GM19328 (cell line): ENCODE measurements around the gene RAB9A.
"Not testable (repeated sequence)": the region's sequence is repeated elsewhere in the genome, so short reads cannot be mapped to it uniquely, and the experiment has no call there.

Experiments
- ATAC-seq: cut with Tn5 transposase; IDR thresholded peaks from one replicate; pipeline ENCODE4 v1.9.1; 2021; ENCODE audit warnings: mild to moderate bottlenecking, moderate library complexity; ENCODE audit not compliant: unreplicated experiment

The RAB9A gene

GRCh38 chrX:13688958-13689740 lies at the start of gene RAB9A:
RAB9A (plus strand) TSS chrX:13689128; CDS start chrX:13708747, 19,619 bp downstream.
- ATAC-seq: peak; percentile 68

GRCh38 chrX:13641684-13642083 lies 47.2 kb upstream of the RAB9A start:
- ATAC-seq: not testable (repeated sequence)

GRCh38 chrX:13645464-13646153 lies 43.3 kb upstream of the RAB9A start:
- ATAC-seq: no peak

- ATAC-seq: no peak
Measured at GRCh38 chrX:13646154-13646549, 42.8 kb upstream of the RAB9A start.

GRCh38 chrX:13647709-13648212 lies 41.2 kb upstream of the RAB9A start:
- ATAC-seq: no peak

- ATAC-seq: not testable (repeated sequence)
Measured at GRCh38 chrX:13648336-13648735, 40.6 kb upstream of the RAB9A start.

GRCh38 chrX:13649838-13650237 lies 39.1 kb upstream of the RAB9A start:
- ATAC-seq: no peak

GRCh38 chrX:13650318-13650717 lies 38.6 kb upstream of the RAB9A start:
- ATAC-seq: no peak

- ATAC-seq: no peak
Measured at GRCh38 chrX:13651150-13651549, 37.8 kb upstream of the RAB9A start.

- peak; percentile 2 for ATAC-seq
Measured at GRCh38 chrX:13652287-13652793, 36.6 kb upstream of the RAB9A start.

GRCh38 chrX:13652850-13653693 lies 35.9 kb upstream of the RAB9A start, which contains the start of gene TCEANC:
TCEANC (plus strand) TSS chrX:13653141; CDS start chrX:13662509, 9,368 bp downstream.
- ATAC-seq: peak; percentile 91

GRCh38 chrX:13654116-13654515 lies 34.8 kb upstream of the RAB9A start:
- no peak for ATAC-seq

- no peak for ATAC-seq
Measured at GRCh38 chrX:13655674-13656073, 33.3 kb upstream of the RAB9A start.

- ATAC-seq: no peak
Measured at GRCh38 chrX:13658602-13659001, 30.3 kb upstream of the RAB9A start.

- ATAC-seq: no peak
Measured at GRCh38 chrX:13659063-13659462, 29.9 kb upstream of the RAB9A start.

- peak; percentile 36 for ATAC-seq
Measured at GRCh38 chrX:13661735-13662288, 27.1 kb upstream of the RAB9A start.

GRCh38 chrX:13662355-13662791 lies 26.6 kb upstream of the RAB9A start:
- ATAC-seq: peak; percentile 60

GRCh38 chrX:13664020-13664419 lies 24.9 kb upstream of the RAB9A start:
- no peak for ATAC-seq

GRCh38 chrX:13666836-13667235 lies 22.1 kb upstream of the RAB9A start:
- ATAC-seq: no peak

GRCh38 chrX:13667919-13668318 lies 21.0 kb upstream of the RAB9A start:
- no peak for ATAC-seq
